ENCODE data around the gene SH3D19.
A peak's percentile ranks its signal among the peaks of the same experiment; 100 is the strongest.
"Not testable (repeated sequence)": the region's sequence is repeated elsewhere in the genome, so short reads cannot be mapped to it uniquely, and the experiment has no call there.

SH3D19 gene

GRCh38 chr4:151291485-151291884 lies 33.9 kb downstream of the SH3D19 start:
- H3K4me3 ChIP-seq (ENCODE audit: low read length): no peak overlapping the region
- no peaks in the 10 kb centered on the region for H4K20me1 ChIP-seq (ENCODE audit: insufficient read depth, low read length)
- H3K4me2 ChIP-seq (ENCODE audit: low read length): no peak overlapping the region
- no peak overlapping the region for H3K9ac ChIP-seq (ENCODE audit: low read length)
- H2AFZ ChIP-seq (ENCODE audit: low read depth, low read length): no peak overlapping the region
- H3K36me3 ChIP-seq (replicated peaks; ENCODE audit: low read depth, low read length): no peaks in the 10 kb centered on the region
- H3K4me1 ChIP-seq (ENCODE audit: low read length): no peaks in the 10 kb centered on the region
- no peak overlapping the region for H3K27ac ChIP-seq (ENCODE audit: low read length)
- H3K79me2 ChIP-seq (ENCODE audit: low read length): no peaks in the 10 kb centered on the region
- H3K27me3 ChIP-seq (ENCODE audit: low read depth, low read length): no peaks in the 10 kb centered on the region
- no peaks in the 10 kb centered on the region for H3K9me3 ChIP-seq (ENCODE audit: insufficient read depth, low read length)
- no peak for TF ChIP-seq EZH2phosphoT487 (IDR thresholded peaks at IDR 0.05; ENCODE audit: low read depth)
- TF ChIP-seq CTCF (IDR thresholded peaks at IDR 0.05; ENCODE audit: low read depth, low read length): no peak

GRCh38 chr4:151287409-151287808 lies 38.0 kb downstream of the SH3D19 start:
- Histone ChIP-seq H3K4me2 (ENCODE audit: low read length) (no peak overlapping the region), H3K4me1 (ENCODE audit: low read length) (no peaks in the 10 kb centered on the region), H3K27me3 (ENCODE audit: low read depth, low read length) (no peaks in the 10 kb centered on the region), H2AFZ (ENCODE audit: low read depth, low read length) (no peak overlapping the region), H3K79me2 (ENCODE audit: low read length) (no peaks in the 10 kb centered on the region), H4K20me1 (ENCODE audit: insufficient read depth, low read length) (no peaks in the 10 kb centered on the region), H3K9ac (ENCODE audit: low read length) (no peak overlapping the region), H3K27ac (ENCODE audit: low read length) (no peak overlapping the region), H3K36me3 (replicated peaks; ENCODE audit: low read depth, low read length) (no peaks in the 10 kb centered on the region), H3K9me3 (ENCODE audit: insufficient read depth, low read length) (peaks cover 7% of the 10 kb centered on the region; the same call in 1 of the 2 replicates), H3K4me3 (ENCODE audit: low read length) (no peak overlapping the region)
- TF ChIP-seq CTCF (IDR thresholded peaks at IDR 0.05; ENCODE audit: low read depth, low read length): no peak
- TF ChIP-seq EZH2phosphoT487 (IDR thresholded peaks at IDR 0.05; ENCODE audit: low read depth): no peak

- Histone ChIP-seq H4K20me1 (ENCODE audit: insufficient read depth, low read length) (no peaks in the 10 kb centered on the region), H3K4me3 (ENCODE audit: low read length) (no peak overlapping the region), H3K4me1 (ENCODE audit: low read length) (no peaks in the 10 kb centered on the region), H2AFZ (ENCODE audit: low read depth, low read length) (no peak overlapping the region), H3K36me3 (replicated peaks; ENCODE audit: low read depth, low read length) (no peaks in the 10 kb centered on the region), H3K27ac (ENCODE audit: low read length) (no peak overlapping the region), H3K4me2 (ENCODE audit: low read length) (no peak overlapping the region), H3K9ac (ENCODE audit: low read length) (no peak overlapping the region), H3K27me3 (ENCODE audit: low read depth, low read length) (no peaks in the 10 kb centered on the region), H3K79me2 (ENCODE audit: low read length) (no peaks in the 10 kb centered on the region), H3K9me3 (ENCODE audit: insufficient read depth, low read length) (peaks cover 7% of the 10 kb centered on the region; the same call in 1 of the 2 replicates)
- TF ChIP-seq CTCF (IDR thresholded peaks at IDR 0.05; ENCODE audit: low read depth, low read length) (no peak), EZH2phosphoT487 (IDR thresholded peaks at IDR 0.05; ENCODE audit: low read depth) (no peak)
These were observed 40.7 kb downstream of the SH3D19 start for GRCh38 chr4:151284534-151285245.

GRCh38 chr4:151276787-151277562 lies 48.4 kb downstream of the SH3D19 start, which contains the start of gene PRSS48:
PRSS48 (plus strand) TSS chr4:151277161; CDS start chr4:151277173, 12 bp downstream.
- Histone ChIP-seq H3K9me3 (ENCODE audit: insufficient read depth, low read length) (no peaks in the 10 kb centered on the region), H3K79me2 (ENCODE audit: low read length) (no peaks in the 10 kb centered on the region), H3K4me2 (ENCODE audit: low read length) (peak within 1 kb of the TSS; percentile 36; the same call in 1 of the 2 replicates), H3K4me3 (ENCODE audit: low read length) (no peak within 1 kb of the TSS), H3K4me1 (ENCODE audit: low read length) (no peaks in the 10 kb centered on the region), H4K20me1 (ENCODE audit: insufficient read depth, low read length) (no peaks in the 10 kb centered on the region), H3K36me3 (replicated peaks; ENCODE audit: low read depth, low read length) (no peaks in the 10 kb centered on the region), H2AFZ (ENCODE audit: low read depth, low read length) (peak within 1 kb of the TSS; percentile 68; the same call in 1 of the 2 replicates), H3K27ac (ENCODE audit: low read length) (no peak within 1 kb of the TSS), H3K27me3 (ENCODE audit: low read depth, low read length) (no peaks in the 10 kb centered on the region), H3K9ac (ENCODE audit: low read length) (no peak within 1 kb of the TSS)
- TF ChIP-seq CTCF (IDR thresholded peaks at IDR 0.05; ENCODE audit: low read depth, low read length) (peak; percentile 99), EZH2phosphoT487 (IDR thresholded peaks at IDR 0.05; ENCODE audit: low read depth) (no peak)

- H3K27ac ChIP-seq (ENCODE audit: low read length); H3K79me2 ChIP-seq (ENCODE audit: low read length); H3K4me2 ChIP-seq (ENCODE audit: low read length); H3K9me3 ChIP-seq (ENCODE audit: insufficient read depth, low read length); H4K20me1 ChIP-seq (ENCODE audit: insufficient read depth, low read length); H3K36me3 ChIP-seq (replicated peaks; ENCODE audit: low read depth, low read length); H3K9ac ChIP-seq (ENCODE audit: low read length); H2AFZ ChIP-seq (ENCODE audit: low read depth, low read length); H3K4me1 ChIP-seq (ENCODE audit: low read length); H3K4me3 ChIP-seq (ENCODE audit: low read length); H3K27me3 ChIP-seq (ENCODE audit: low read depth, low read length): not testable (repeated sequence)
These were observed 56.5 kb downstream of the SH3D19 start for GRCh38 chr4:151268905-151269304.

All from OCI-LY3 (cell line).